ENCODE data around the gene MAPRE2.

MAPRE2 gene

DNA sequence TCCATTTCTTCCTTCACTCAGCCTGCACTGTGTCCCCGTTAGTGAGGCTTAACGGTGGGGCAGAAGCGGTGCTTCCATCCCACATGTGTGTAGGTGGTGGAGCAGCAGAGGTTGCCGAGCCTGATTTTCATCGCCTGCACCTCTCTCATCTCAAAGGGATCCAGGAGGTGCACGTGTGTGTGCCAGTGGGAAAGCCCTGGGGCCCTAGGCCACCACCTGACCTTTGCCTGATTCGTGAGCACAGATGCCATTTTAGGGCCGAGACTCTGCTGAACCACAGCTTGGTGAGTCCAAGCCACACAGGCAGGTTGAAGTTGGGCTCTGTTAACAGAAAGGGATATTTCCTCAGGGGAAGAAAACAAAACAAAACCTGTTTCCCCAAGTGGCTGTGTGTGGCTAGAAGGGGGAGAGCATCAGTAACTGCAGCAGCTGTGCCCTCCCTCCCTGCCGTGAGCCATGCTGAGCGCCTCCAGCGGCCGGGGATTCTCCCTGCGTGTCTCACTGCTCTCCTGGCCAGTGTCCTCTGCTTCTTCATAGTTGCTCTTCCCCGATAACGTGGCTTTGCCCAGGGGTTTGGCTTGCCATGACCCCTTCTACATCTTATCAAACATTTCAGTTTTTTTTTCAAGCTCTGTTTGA lies 81.5 kb downstream of the MAPRE2 start:
- Mint-ChIP-seq H3K27me3 (ENCODE audit: low read depth) (no peaks in the 10 kb centered on the region), H3K27ac (no peak overlapping the region), H3K4me3 (no peak overlapping the region), H3K36me3 (ENCODE audit: low read depth) (peaks cover 12% of the 10 kb centered on the region), H3K9me3 (peaks cover 9% of the 10 kb centered on the region), H3K4me1 (ENCODE audit: low read depth) (peaks cover 5% of the 10 kb centered on the region)

DNA sequence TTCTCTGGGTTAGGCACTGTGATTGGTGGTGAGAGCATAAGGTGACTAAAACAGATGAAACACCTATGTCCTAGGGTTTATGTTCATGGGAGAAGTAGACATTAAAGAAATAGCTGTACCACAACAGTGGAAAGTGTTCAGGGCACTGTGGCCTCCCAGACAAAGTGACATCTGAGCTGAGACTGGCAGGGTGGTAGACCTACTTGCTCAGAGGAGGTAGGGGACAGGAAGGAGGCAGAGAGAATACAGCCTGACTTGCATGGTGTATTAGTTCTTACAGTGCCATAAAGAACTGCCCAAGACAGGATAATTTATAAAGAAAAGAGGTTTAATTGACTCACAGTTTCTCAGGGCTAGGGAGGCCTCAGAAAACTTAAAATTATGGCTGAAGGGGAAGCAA lies 82.6 kb downstream of the MAPRE2 start:
- no peaks in the 10 kb centered on the region for H3K27me3 Mint-ChIP-seq (ENCODE audit: low read depth)
- H3K9me3 Mint-ChIP-seq: peaks cover 9% of the 10 kb centered on the region
- peaks cover 14% of the 10 kb centered on the region for H3K36me3 Mint-ChIP-seq (ENCODE audit: low read depth)
- peaks cover 5% of the 10 kb centered on the region for H3K4me1 Mint-ChIP-seq (ENCODE audit: low read depth)
- H3K27ac Mint-ChIP-seq: no peak overlapping the region
- H3K4me3 Mint-ChIP-seq: no peak overlapping the region

DNA sequence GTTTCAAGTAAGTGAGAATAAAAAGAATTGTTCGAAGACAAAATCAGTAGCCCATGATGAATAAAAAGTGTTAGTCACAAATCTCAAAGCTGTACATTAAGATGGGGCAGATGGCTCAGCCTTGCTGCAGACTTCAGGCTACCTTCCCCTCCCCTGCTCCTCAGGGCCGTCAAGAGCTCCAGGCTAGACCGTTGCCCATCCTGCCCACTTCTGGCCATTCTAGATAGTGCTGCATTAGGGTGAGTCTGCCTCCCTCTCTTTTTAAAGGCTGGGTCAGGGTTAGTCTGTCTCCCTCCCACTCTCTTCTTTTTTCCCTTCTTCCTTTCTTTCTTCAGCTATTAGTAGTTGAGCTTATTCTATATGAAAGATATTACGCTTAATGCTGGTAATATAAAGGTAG lies 86.0 kb downstream of the MAPRE2 start:
- no peak overlapping the region for H3K4me3 Mint-ChIP-seq
- peaks cover 3% of the 10 kb centered on the region for H3K4me1 Mint-ChIP-seq (ENCODE audit: low read depth)
- H3K27me3 Mint-ChIP-seq (ENCODE audit: low read depth): no peaks in the 10 kb centered on the region
- H3K27ac Mint-ChIP-seq: no peak overlapping the region
- peaks cover 9% of the 10 kb centered on the region for H3K9me3 Mint-ChIP-seq
- H3K36me3 Mint-ChIP-seq (ENCODE audit: low read depth): peaks cover 21% of the 10 kb centered on the region

DNA sequence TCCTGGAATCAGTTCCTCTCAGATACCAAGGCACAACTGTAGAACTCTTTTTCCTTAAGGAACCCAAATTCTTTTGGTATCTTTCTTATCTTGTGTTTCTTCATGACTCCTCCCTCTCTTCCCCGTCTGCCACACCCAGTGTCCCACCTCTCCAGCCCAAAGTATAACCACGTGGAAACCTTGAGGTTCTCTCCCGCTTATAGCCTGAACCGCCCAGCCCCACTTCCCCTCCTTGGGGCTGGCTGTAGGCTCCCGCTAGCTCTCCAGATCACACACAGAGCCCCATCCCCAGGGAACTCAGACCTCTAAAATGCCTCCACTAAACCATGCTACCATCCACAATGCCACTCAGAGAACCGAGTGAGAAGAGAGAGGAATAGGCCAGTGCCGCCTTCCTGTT lies 87.5 kb downstream of the MAPRE2 start:
- Mint-ChIP-seq H3K4me3 (no peak overlapping the region), H3K27me3 (ENCODE audit: low read depth) (no peaks in the 10 kb centered on the region), H3K36me3 (ENCODE audit: low read depth) (peaks cover 18% of the 10 kb centered on the region), H3K9me3 (peaks cover 7% of the 10 kb centered on the region), H3K4me1 (ENCODE audit: low read depth) (no peaks in the 10 kb centered on the region), H3K27ac (no peak overlapping the region)

DNA sequence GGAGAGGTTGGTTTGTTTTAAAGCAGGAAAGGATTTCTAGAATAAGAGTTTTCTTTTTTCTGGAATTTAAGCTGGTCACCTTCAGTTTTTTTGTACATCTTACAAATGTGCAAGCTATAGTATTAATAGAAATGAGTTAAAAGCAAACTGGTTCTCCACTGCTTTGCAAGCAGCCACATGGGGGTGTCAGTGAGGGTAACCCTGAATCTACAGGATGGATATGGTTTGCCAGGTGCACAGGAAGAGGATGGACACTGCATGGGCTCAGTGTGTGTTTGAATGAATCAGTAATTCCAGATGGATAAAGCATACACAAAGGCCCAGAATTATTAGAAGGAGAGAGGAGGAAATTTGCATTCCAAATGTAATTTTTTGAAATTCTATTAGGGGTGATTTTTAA lies 89.0 kb downstream of the MAPRE2 start:
- Mint-ChIP-seq H3K27ac (no peak overlapping the region), H3K36me3 (ENCODE audit: low read depth) (peaks cover 20% of the 10 kb centered on the region), H3K4me1 (ENCODE audit: low read depth) (no peaks in the 10 kb centered on the region), H3K9me3 (no peaks in the 10 kb centered on the region), H3K4me3 (no peak overlapping the region), H3K27me3 (ENCODE audit: low read depth) (no peaks in the 10 kb centered on the region)

DNA sequence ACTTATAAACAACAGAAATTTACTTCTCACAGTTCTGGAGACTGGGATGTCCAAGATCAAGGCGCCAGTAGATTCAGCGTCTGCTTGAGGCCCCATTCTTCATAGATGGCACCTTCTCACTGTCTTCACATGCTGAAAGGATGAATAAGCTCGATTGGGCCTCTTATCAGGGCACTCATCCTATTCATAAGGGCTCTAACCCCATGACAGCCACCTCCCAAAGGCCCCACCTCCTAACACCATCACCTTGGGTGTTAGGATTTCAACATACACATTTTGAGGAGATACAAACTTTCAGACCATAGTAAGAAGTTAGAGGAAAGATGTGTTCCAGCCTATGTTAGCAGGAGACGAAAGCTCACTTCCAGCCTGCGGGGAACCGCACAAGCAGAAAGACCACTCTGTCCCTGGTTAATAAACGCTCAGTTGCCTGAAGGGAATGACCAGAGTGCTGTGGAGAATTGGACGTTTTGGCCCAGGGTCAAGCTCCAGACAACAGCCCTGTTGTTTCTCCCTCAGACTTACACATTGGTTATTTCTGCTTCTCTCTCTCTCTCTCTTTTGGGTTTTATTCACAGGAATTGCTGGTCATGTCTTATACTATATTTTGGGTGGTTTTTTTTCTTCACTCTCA lies 90.3 kb downstream of the MAPRE2 start:
- Mint-ChIP-seq H3K4me3 (no peak overlapping the region), H3K27ac (no peak overlapping the region), H3K9me3 (no peaks in the 10 kb centered on the region), H3K4me1 (ENCODE audit: low read depth) (no peaks in the 10 kb centered on the region), H3K27me3 (ENCODE audit: low read depth) (no peaks in the 10 kb centered on the region), H3K36me3 (ENCODE audit: low read depth) (peaks cover 20% of the 10 kb centered on the region)

DNA sequence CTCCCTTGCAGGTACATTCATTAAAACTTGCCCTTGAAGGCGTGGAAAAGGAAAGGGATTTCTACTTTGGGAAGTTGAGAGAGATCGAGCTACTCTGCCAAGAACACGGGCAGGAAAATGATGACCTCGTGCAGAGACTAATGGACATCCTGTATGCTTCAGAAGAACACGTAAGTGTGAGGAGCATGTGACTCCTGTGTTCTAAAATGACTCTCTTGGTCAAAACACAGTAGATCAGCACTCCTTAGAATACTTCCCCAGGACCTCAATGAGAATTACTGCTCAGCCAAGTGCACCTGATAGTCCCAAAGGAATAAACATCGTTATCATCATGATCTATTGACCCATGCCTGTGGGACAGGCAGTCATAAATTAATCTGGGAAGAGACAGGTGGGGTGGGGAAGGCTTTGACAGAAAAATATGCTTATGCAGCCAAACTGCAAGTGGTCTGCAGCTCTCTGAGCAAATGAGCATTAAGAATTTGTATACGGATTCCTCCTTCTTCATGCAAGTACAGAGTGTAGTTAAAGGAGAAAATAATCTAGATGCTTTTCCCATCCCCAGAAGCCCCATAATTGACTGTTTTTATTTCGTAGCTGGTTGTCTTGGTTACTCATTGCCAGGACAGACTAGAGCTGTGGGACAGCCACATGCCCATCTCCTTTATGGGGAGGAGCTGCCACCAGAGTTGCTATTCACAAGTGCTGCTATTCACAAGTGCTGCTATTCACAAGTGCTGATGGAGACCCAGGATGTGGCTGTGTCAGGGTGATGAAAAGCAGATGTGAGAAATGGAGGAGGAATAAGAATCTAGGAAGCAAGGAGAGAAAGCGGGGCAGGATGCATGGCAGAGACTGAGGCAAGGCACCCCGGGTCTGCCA lies 91.0 kb downstream of the MAPRE2 start:
- H3K27ac Mint-ChIP-seq: no peak overlapping the region

DNA sequence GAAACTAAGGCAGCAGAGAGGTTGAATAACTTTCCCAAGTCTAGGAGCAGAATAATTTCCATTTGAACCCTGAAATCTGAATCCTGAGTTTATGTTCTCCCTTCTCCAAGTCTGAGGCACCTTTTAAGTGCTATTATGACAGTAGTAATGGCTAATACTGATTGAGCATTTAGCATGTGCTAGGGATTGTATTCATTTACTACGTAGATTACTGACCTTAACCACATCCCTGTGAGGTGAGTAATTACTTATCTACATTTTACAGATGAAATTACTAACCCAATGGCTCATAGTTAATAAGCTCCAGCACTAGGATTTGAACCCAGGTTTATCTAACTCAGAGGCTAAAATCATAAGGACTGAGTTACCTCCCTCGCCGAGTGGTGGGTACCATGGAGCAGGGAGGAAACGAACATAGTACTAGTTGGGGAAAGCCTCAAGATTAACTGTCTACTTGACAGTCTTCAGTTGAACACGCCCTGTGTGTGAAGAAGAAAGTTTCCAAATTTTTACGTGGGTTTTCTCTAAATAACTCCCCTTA lies 93.0 kb downstream of the MAPRE2 start:
- H3K9me3 Mint-ChIP-seq: no peaks in the 10 kb centered on the region
- H3K36me3 Mint-ChIP-seq (ENCODE audit: low read depth): peaks cover 23% of the 10 kb centered on the region
- H3K4me1 Mint-ChIP-seq (ENCODE audit: low read depth): no peaks in the 10 kb centered on the region
- no peak overlapping the region for H3K27ac Mint-ChIP-seq
- no peak overlapping the region for H3K4me3 Mint-ChIP-seq
- no peaks in the 10 kb centered on the region for H3K27me3 Mint-ChIP-seq (ENCODE audit: low read depth)

More for the DNA sequence above, 91.0 kb downstream of the MAPRE2 start:
- peaks cover 20% of the 10 kb centered on the region for H3K36me3 Mint-ChIP-seq (ENCODE audit: low read depth)
- H3K9me3 Mint-ChIP-seq: no peaks in the 10 kb centered on the region
- H3K4me1 Mint-ChIP-seq (ENCODE audit: low read depth): no peaks in the 10 kb centered on the region
- H3K27me3 Mint-ChIP-seq (ENCODE audit: low read depth): no peaks in the 10 kb centered on the region
- no peak overlapping the region for H3K4me3 Mint-ChIP-seq

DNA sequence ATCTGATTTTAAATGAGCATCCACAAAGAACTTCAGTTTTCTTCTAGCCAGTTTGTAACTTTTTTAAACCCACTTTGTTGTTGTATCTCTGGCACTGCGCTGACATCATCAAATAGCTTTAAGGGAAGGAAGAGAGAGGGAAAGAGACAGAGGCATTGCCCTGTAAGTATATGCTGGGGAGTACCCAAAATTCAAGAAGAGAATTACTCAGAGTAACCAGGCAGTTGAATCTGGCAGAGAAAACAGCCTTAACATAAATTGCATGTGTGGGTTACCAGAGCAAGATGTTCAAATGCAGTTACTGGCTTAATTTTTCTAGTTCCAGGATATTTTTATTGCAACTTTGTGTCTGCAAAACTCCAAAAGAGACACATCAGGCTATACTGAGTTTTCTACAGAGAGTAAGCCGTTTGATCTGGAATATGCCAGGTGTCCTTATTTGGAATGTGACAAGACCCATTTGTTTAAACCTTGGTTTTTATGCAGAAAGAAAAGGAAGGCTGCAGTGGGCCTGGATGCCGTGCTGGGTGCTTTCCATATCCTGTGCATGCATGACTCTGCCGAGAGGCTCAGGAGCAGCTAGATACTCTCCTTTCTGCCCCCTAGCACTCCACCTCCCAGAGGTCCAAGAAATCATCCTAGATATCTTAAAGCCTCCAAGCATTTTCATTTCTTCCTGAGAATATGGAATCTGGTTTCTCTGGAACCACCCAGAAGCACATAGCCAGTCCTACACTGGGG lies 93.7 kb downstream of the MAPRE2 start:
- Mint-ChIP-seq H3K27me3 (ENCODE audit: low read depth) (no peaks in the 10 kb centered on the region), H3K4me3 (no peak overlapping the region), H3K4me1 (ENCODE audit: low read depth) (no peaks in the 10 kb centered on the region), H3K9me3 (no peaks in the 10 kb centered on the region), H3K36me3 (ENCODE audit: low read depth) (peaks cover 22% of the 10 kb centered on the region), H3K27ac (no peak overlapping the region)

DNA sequence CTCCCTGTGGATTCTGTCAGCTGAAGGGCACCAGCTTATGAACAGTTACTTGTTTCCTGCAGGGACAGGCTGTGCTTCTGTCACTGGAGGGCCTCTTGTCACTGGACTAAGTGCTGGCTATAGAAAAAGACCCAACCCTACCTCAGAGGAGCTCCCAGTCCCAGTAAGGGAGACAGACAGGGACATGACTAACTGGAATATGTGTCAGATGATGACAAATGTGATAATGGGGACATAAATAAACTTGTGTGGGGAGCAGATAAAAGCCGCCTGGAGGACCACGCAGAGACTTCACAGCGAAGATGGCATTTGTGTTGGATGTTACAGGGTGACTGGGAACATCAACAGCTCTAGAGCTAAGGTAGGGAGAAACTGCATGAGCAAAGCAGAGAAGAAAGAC lies 95.0 kb downstream of the MAPRE2 start:
- Mint-ChIP-seq H3K27me3 (ENCODE audit: low read depth) (no peaks in the 10 kb centered on the region), H3K27ac (no peak overlapping the region), H3K36me3 (ENCODE audit: low read depth) (peaks cover 32% of the 10 kb centered on the region)

DNA sequence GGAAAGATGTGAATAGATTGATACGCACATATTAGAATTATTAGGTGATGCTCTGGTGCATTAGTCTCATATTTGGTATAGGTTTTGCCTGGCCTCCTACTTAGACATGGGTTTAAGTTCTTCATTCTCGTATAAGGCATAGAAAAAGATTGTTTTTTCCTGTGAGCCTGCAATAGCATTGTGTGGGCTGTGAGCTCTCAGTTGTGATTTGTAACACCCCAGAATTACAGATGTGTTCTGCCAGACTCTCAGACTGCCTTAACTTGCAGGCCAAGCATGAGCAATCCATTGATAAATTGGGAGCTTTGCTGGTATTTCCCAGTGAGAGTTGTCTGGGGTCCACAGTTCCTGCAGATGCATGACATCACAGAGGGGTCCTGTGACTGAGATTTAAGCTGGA lies 95.7 kb downstream of the MAPRE2 start:
- H3K4me1 Mint-ChIP-seq (ENCODE audit: low read depth): peaks cover under 1% of the 10 kb centered on the region
- no peak overlapping the region for H3K27ac Mint-ChIP-seq
- H3K4me3 Mint-ChIP-seq: no peak overlapping the region
- H3K36me3 Mint-ChIP-seq (ENCODE audit: low read depth): peaks cover 30% of the 10 kb centered on the region
- no peaks in the 10 kb centered on the region for H3K9me3 Mint-ChIP-seq
- H3K27me3 Mint-ChIP-seq (ENCODE audit: low read depth): no peaks in the 10 kb centered on the region

More for the DNA sequence above, 95.0 kb downstream of the MAPRE2 start:
- no peaks in the 10 kb centered on the region for H3K4me1 Mint-ChIP-seq (ENCODE audit: low read depth)
- H3K4me3 Mint-ChIP-seq: no peak overlapping the region
- no peaks in the 10 kb centered on the region for H3K9me3 Mint-ChIP-seq

DNA sequence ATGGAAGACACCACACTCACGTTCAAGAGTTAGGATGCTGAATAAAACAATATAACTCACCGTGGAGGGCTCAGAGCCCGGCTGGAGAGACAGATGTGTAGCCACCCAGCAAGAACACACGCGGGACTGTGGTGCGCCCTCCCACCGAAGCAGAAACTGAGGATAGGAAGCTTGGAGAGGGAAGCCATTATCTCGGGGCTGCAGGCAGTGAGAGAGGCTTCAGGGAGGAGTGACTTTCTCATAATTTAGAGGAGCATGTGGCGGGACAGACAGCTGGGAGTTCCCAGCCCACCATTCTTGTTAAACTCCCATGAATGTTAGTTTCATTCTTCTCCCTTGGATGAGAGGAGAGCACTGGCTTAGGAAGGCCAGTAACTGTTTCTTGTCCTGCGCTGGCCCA lies 96.4 kb downstream of the MAPRE2 start:
- no peaks in the 10 kb centered on the region for H3K27me3 Mint-ChIP-seq (ENCODE audit: low read depth)
- H3K27ac Mint-ChIP-seq: no peak overlapping the region
- no peak overlapping the region for H3K4me3 Mint-ChIP-seq
- H3K9me3 Mint-ChIP-seq: no peaks in the 10 kb centered on the region
- H3K36me3 Mint-ChIP-seq (ENCODE audit: low read depth): peaks cover 27% of the 10 kb centered on the region
- H3K4me1 Mint-ChIP-seq (ENCODE audit: low read depth): peaks cover 2% of the 10 kb centered on the region

DNA sequence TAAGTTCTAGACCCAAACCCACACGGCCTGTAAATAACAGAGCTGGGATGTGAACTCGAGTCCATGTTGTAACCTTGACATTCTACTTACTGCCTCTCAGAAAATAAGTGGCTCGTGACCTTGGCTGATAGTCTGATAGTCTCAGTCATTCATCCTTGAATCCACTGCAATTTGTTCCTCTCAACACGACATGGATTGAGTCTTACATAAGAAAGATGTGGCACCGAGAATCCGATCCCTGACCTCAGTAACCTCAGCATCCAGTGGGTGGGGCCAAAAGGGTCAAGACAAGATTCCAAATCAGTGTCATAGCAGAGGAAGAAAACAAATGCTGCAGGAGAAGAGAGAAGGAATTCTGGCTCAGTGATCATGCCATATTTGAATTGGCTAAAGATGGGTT lies 97.6 kb downstream of the MAPRE2 start:
- Mint-ChIP-seq H3K4me3 (no peak overlapping the region), H3K9me3 (no peaks in the 10 kb centered on the region), H3K4me1 (ENCODE audit: low read depth) (peaks cover 2% of the 10 kb centered on the region), H3K27ac (no peak overlapping the region), H3K36me3 (ENCODE audit: low read depth) (peaks cover 24% of the 10 kb centered on the region), H3K27me3 (ENCODE audit: low read depth) (no peaks in the 10 kb centered on the region)

DNA sequence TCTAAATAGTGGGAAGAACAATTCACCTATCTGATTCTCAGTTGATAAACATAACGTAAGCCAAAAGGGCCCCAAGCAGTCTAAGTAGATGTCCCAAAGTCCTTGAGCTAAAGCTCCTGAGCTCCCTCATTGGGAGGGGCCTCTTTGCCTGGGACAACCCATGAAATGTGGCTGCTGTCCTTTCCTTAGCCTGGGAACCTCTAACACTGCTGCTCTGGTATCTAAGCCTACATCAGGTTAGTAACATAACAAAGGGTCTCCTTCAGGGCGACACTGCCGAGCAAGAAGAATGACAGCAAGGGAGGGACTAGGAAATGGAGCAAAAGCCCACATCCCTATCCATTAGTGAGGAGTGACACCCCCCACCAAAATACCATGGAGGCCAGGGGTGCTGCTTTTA lies 98.3 kb downstream of the MAPRE2 start:
- H3K4me1 Mint-ChIP-seq (ENCODE audit: low read depth): peaks cover 2% of the 10 kb centered on the region
- H3K36me3 Mint-ChIP-seq (ENCODE audit: low read depth): peaks cover 22% of the 10 kb centered on the region
- no peak overlapping the region for H3K27ac Mint-ChIP-seq
- H3K9me3 Mint-ChIP-seq: no peaks in the 10 kb centered on the region
- H3K27me3 Mint-ChIP-seq (ENCODE audit: low read depth): no peaks in the 10 kb centered on the region
- H3K4me3 Mint-ChIP-seq: no peak overlapping the region

Measured in T-helper 1 cell treated with Interleukin-12 subunit alpha and Interleukin-12 subunit beta and Interleukin-4 antibody, amounts not matched to agents 30 μg/mL and 1 μg/mL, for 36 hours (primary cell).